ENCODE data around the gene PRKAG1. TPM values are rescaled to one million over a fixed set of nuclear protein-coding genes. Genes with fewer than 3 reads are reported as not detected.

PRKAG1 gene
- total RNA-seq, 1 experiment from 2014 or later = 41.6 TPM

DNA sequence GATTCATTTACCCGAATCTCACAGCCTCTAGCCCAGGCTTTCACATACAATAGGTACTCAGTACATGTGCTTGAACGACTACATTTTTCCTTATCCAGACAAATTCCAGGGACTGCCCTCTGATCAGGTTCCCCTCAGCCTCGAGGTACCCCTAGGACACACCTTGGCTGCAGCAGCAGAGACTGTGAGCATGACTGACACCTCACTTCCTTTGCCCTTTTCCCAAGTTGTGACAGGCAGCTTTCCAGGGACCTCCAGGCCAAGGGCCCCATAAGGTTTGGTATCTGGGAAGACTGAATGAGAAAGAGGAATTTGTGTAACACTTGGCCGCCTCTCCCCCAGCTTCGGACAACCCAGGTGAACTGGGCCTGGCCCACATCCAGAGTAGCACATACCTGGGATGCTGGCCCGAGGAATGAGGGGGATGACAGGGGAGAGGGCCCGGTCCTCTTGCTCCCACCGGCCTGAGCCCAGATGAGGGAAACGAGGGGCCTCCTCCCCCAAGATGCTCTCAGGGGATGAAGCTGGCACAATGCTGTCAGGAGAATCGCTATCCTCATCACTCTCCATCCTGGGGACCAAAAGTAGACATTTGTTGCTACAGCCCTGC, 10.2 kb upstream of the PRKAG1 start:
- Mint-ChIP-seq H3K4me3 (no peak overlapping the region), H3K36me3 (peaks cover 50% of the 10 kb centered on the region), H3K4me1 (no peaks in the 10 kb centered on the region), H3K27me3 (ENCODE audit: low read depth) (no peaks in the 10 kb centered on the region), H3K27ac (no peak overlapping the region), H3K9me3 (no peaks in the 10 kb centered on the region)
- TF ChIP-seq ZNF671 (CRISPR knock-in tag; IDR thresholded peaks at IDR 0.05) = no peak
- TF ChIP-seq HMGA2 (CRISPR knock-in tag; IDR thresholded peaks at IDR 0.05) = no peak
- TF ChIP-seq, protein P1, sequence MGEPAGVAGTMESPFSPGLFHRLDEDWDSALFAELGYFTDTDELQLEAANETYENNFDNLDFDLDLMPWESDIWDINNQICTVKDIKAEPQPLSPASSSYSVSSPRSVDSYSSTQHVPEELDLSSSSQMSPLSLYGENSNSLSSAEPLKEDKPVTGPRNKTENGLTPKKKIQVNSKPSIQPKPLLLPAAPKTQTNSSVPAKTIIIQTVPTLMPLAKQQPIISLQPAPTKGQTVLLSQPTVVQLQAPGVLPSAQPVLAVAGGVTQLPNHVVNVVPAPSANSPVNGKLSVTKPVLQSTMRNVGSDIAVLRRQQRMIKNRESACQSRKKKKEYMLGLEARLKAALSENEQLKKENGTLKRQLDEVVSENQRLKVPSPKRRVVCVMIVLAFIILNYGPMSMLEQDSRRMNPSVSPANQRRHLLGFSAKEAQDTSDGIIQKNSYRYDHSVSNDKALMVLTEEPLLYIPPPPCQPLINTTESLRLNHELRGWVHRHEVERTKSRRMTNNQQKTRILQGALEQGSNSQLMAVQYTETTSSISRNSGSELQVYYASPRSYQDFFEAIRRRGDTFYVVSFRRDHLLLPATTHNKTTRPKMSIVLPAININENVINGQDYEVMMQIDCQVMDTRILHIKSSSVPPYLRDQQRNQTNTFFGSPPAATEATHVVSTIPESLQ (CRISPR knock-in tag; IDR thresholded peaks at IDR 0.05) = no peak
- TF ChIP-seq, protein P2, sequence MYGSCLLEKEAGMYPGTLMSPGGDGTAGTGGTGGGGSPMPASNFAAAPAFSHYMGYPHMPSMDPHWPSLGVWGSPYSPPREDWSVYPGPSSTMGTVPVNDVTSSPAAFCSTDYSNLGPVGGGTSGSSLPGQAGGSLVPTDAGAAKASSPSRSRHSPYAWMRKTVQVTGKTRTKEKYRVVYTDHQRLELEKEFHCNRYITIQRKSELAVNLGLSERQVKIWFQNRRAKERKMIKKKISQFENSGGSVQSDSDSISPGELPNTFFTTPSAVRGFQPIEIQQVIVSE (CRISPR knock-in tag; IDR thresholded peaks at IDR 0.05; ENCODE audit: borderline replicate concordance) = no peak
- no peak for TF ChIP-seq SMAD3 (CRISPR knock-in tag; IDR thresholded peaks at IDR 0.05; ENCODE audit: borderline replicate concordance)
- no peak for TF ChIP-seq NR1H2 (CRISPR knock-in tag; IDR thresholded peaks at IDR 0.05)
- TF ChIP-seq, protein P3, sequence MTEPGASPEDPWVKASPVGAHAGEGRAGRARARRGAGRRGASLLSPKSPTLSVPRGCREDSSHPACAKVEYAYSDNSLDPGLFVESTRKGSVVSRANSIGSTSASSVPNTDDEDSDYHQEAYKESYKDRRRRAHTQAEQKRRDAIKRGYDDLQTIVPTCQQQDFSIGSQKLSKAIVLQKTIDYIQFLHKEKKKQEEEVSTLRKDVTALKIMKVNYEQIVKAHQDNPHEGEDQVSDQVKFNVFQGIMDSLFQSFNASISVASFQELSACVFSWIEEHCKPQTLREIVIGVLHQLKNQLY (CRISPR knock-in tag; IDR thresholded peaks at IDR 0.05) = no peak
- TF ChIP-seq IRF2 (CRISPR knock-in tag; IDR thresholded peaks at IDR 0.05; ENCODE audit: borderline replicate concordance, low read depth) = no peak
- CTCF ChIA-PET = interaction anchor here (1.2 to 1.4 kb wide), 2 partner anchors 11 to 16 kb away, joined by 3 to 4 read pairs; partner anchors contain the start of gene PRKAG1
- POLR2A ChIA-PET = no interaction called here
- no peak for DNase-seq (ENCODE audit: low spot score)
- no peak for ATAC-seq

DNA sequence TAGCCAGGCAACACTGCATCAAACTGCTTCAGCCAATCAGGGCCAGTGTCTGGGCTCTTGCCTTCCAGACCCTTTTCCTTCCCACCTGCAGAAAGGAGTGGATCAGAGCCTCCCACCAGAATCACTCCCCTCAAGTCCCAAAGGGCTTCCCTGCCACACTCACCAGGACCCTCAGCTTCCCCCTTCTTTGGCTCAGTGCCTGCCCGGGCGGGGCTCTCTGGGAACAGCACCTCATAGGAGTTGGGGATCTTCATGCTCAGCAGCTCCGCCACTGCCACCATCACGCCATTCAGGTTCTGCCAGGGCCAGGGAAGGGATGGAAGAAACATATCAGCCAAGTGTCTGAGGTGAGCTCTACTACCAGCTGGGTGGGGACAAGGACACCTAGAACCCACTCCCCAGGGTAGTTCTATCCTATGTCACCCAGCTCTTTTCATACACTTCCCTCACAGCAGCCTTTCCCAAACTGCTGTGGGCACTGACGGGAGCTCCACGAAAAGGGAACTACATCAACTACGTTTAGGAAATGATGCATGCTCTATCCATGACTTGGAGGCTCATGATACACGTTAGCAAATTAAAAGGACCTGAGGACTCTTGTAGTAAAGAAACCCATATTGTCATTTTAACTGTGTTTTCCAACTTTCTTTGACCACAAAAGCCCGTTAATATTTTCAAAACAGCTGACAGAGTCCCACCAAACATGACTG, 9.4 kb upstream of the PRKAG1 start:
- POLR2A ChIA-PET = no interaction called here
- CTCF ChIA-PET = interaction anchor here (0.8 to 1.4 kb wide), 4 partner anchors 8 to 61 kb away, joined by 3 to 4 read pairs (median 4); partner anchors contain the start of gene PRKAG1
- Mint-ChIP-seq H3K4me3 (no peak overlapping the region), H3K27ac (no peak overlapping the region), H3K36me3 (peaks cover 51% of the 10 kb centered on the region), H3K27me3 (ENCODE audit: low read depth) (no peaks in the 10 kb centered on the region), H3K9me3 (no peaks in the 10 kb centered on the region), H3K4me1 (no peaks in the 10 kb centered on the region)
- no peak for ATAC-seq
- TF ChIP-seq, protein P4, sequence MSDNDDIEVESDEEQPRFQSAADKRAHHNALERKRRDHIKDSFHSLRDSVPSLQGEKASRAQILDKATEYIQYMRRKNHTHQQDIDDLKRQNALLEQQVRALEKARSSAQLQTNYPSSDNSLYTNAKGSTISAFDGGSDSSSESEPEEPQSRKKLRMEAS (CRISPR knock-in tag; IDR thresholded peaks at IDR 0.05) = no peak
- TF ChIP-seq IRF2 (CRISPR knock-in tag; IDR thresholded peaks at IDR 0.05; ENCODE audit: borderline replicate concordance, low read depth) = no peak
- TF ChIP-seq, protein P5, sequence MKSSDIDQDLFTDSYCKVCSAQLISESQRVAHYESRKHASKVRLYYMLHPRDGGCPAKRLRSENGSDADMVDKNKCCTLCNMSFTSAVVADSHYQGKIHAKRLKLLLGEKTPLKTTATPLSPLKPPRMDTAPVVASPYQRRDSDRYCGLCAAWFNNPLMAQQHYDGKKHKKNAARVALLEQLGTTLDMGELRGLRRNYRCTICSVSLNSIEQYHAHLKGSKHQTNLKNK (CRISPR knock-in tag; IDR thresholded peaks at IDR 0.05) = no peak
- TF ChIP-seq RORB (CRISPR knock-in tag; IDR thresholded peaks at IDR 0.05) = no peak
- TF ChIP-seq, protein P6, sequence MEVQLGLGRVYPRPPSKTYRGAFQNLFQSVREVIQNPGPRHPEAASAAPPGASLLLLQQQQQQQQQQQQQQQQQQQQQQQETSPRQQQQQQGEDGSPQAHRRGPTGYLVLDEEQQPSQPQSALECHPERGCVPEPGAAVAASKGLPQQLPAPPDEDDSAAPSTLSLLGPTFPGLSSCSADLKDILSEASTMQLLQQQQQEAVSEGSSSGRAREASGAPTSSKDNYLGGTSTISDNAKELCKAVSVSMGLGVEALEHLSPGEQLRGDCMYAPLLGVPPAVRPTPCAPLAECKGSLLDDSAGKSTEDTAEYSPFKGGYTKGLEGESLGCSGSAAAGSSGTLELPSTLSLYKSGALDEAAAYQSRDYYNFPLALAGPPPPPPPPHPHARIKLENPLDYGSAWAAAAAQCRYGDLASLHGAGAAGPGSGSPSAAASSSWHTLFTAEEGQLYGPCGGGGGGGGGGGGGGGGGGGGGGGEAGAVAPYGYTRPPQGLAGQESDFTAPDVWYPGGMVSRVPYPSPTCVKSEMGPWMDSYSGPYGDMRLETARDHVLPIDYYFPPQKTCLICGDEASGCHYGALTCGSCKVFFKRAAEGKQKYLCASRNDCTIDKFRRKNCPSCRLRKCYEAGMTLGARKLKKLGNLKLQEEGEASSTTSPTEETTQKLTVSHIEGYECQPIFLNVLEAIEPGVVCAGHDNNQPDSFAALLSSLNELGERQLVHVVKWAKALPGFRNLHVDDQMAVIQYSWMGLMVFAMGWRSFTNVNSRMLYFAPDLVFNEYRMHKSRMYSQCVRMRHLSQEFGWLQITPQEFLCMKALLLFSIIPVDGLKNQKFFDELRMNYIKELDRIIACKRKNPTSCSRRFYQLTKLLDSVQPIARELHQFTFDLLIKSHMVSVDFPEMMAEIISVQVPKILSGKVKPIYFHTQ (CRISPR knock-in tag; IDR thresholded peaks at IDR 0.05) = no peak
- TF ChIP-seq, protein P3 (CRISPR knock-in tag; IDR thresholded peaks at IDR 0.05) = no peak
- TF ChIP-seq NFYB (CRISPR knock-in tag; conservative IDR thresholded peaks at IDR 0.05; ENCODE audit: low read depth) = no peak
- TF ChIP-seq ETV6 (CRISPR knock-in tag; IDR thresholded peaks at IDR 0.05) = no peak
- no peak for TF ChIP-seq EMX1 (CRISPR knock-in tag; IDR thresholded peaks at IDR 0.05)
- no peak for TF ChIP-seq ZNF317 (CRISPR knock-in tag; IDR thresholded peaks at IDR 0.05; ENCODE audit: borderline replicate concordance, low read depth)
- no peak for TF ChIP-seq NR2C2 (CRISPR knock-in tag; IDR thresholded peaks at IDR 0.05)
- TF ChIP-seq FOXJ3 (CRISPR knock-in tag; IDR thresholded peaks at IDR 0.05; ENCODE audit: borderline replicate concordance) = no peak
- no peak for TF ChIP-seq ZNF416 (CRISPR knock-in tag; IDR thresholded peaks at IDR 0.05)
- TF ChIP-seq, protein P7, sequence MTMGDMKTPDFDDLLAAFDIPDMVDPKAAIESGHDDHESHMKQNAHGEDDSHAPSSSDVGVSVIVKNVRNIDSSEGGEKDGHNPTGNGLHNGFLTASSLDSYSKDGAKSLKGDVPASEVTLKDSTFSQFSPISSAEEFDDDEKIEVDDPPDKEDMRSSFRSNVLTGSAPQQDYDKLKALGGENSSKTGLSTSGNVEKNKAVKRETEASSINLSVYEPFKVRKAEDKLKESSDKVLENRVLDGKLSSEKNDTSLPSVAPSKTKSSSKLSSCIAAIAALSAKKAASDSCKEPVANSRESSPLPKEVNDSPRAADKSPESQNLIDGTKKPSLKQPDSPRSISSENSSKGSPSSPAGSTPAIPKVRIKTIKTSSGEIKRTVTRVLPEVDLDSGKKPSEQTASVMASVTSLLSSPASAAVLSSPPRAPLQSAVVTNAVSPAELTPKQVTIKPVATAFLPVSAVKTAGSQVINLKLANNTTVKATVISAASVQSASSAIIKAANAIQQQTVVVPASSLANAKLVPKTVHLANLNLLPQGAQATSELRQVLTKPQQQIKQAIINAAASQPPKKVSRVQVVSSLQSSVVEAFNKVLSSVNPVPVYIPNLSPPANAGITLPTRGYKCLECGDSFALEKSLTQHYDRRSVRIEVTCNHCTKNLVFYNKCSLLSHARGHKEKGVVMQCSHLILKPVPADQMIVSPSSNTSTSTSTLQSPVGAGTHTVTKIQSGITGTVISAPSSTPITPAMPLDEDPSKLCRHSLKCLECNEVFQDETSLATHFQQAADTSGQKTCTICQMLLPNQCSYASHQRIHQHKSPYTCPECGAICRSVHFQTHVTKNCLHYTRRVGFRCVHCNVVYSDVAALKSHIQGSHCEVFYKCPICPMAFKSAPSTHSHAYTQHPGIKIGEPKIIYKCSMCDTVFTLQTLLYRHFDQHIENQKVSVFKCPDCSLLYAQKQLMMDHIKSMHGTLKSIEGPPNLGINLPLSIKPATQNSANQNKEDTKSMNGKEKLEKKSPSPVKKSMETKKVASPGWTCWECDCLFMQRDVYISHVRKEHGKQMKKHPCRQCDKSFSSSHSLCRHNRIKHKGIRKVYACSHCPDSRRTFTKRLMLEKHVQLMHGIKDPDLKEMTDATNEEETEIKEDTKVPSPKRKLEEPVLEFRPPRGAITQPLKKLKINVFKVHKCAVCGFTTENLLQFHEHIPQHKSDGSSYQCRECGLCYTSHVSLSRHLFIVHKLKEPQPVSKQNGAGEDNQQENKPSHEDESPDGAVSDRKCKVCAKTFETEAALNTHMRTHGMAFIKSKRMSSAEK (CRISPR knock-in tag; IDR thresholded peaks at IDR 0.05; ENCODE audit: borderline replicate concordance) = no peak
- TF ChIP-seq MXD4 (CRISPR knock-in tag; IDR thresholded peaks at IDR 0.05; ENCODE audit: borderline replicate concordance) = no peak
- no peak for TF ChIP-seq TCF7 (CRISPR knock-in tag; IDR thresholded peaks at IDR 0.05; ENCODE audit: low read depth)
- DNase-seq (ENCODE audit: low spot score) = no peak
